ENCODE results near the gene ACMSD. TPM values are rescaled to one million over a fixed set of nuclear protein-coding genes. Genes with fewer than 3 reads are reported as not detected.
"Not testable (repeated sequence)": the region's sequence is repeated elsewhere in the genome, so short reads cannot be mapped to it uniquely, and the experiment has no call there.

Gene ACMSD
- total RNA-seq, 4 donors from 2014 or later = 0.29 TPM; not detected in 3

DNA sequence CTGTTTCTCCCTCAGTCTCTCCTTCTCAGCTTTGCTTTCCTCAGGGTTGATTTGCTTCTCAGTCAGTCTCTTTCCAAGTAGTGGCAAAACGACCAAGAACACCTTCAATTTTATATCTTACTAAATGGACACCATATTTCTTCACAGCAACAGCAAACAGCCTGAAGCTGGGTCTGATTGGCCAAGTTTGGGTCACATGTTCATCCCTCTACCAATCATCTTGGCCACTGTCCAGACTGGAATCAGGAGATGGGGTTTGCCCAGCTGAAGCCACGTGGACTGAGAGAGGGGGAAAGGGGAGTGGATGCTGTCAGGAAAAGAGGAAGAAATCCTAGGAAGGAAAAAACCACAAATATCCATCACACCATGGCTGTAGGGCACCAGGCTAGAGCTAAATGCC, 42.0 kb upstream of the ACMSD start:
- no peaks in the 10 kb centered on the region for H3K9me3 ChIP-seq
- no peaks in the 10 kb centered on the region for H3K4me1 ChIP-seq
- no peak overlapping the region for H3K4me3 ChIP-seq
- in situ Hi-C loops (cut with MboI; ENCODE audit: low sequenced_read_pairs in 4 of 4) (no loop called here), intact Hi-C loops (cut with DNase I; ENCODE audit: low total_unique reads) (no loop called here)
- no peaks in the 10 kb centered on the region for H3K36me3 ChIP-seq
- TF ChIP-seq, protein P1, sequence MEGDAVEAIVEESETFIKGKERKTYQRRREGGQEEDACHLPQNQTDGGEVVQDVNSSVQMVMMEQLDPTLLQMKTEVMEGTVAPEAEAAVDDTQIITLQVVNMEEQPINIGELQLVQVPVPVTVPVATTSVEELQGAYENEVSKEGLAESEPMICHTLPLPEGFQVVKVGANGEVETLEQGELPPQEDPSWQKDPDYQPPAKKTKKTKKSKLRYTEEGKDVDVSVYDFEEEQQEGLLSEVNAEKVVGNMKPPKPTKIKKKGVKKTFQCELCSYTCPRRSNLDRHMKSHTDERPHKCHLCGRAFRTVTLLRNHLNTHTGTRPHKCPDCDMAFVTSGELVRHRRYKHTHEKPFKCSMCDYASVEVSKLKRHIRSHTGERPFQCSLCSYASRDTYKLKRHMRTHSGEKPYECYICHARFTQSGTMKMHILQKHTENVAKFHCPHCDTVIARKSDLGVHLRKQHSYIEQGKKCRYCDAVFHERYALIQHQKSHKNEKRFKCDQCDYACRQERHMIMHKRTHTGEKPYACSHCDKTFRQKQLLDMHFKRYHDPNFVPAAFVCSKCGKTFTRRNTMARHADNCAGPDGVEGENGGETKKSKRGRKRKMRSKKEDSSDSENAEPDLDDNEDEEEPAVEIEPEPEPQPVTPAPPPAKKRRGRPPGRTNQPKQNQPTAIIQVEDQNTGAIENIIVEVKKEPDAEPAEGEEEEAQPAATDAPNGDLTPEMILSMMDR (IDR thresholded peaks at IDR 0.05 in 4 of 5, conservative IDR thresholded peaks at IDR 0.05 in 1 of 5) = no peak
- TF ChIP-seq POLR2A (IDR thresholded peaks at IDR 0.05) = no peak
- H3K27me3 ChIP-seq = no peaks in the 10 kb centered on the region
- ATAC-seq (no peak), DNase-seq (no peak)
- H3K27ac ChIP-seq = no peak overlapping the region

DNA sequence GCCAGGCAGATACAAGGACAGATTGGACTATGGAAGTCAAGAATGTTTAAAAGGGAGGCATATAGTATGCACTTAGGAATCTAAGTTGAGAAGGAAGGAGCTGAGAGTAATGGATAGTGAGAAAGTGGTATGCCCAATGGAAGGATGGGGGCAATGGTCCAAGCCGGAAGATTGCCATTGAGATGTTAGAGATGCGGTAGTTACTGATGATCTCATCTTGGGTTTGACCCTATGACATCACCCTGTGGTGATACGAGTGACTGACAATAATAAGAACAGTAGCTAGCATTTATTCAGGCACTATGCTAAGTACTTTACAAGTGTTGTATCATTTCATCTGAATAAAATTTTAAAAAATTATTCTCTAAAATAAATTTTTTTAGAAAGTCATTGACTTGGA, 38.5 kb upstream of the ACMSD start:
- Histone ChIP-seq H3K36me3 (no peaks in the 10 kb centered on the region), H3K27me3 (no peaks in the 10 kb centered on the region), H3K27ac (no peak overlapping the region), H3K4me3 (no peak overlapping the region), H3K9me3 (no peaks in the 10 kb centered on the region), H3K4me1 (no peaks in the 10 kb centered on the region)
- intact Hi-C loops (cut with DNase I; ENCODE audit: low total_unique reads) (no loop called here), in situ Hi-C loops (cut with MboI; ENCODE audit: low sequenced_read_pairs in 4 of 4) (no loop called here)
- TF ChIP-seq, protein P1 (IDR thresholded peaks at IDR 0.05 in 4 of 5, conservative IDR thresholded peaks at IDR 0.05 in 1 of 5) = no peak
- no peak for TF ChIP-seq POLR2A (IDR thresholded peaks at IDR 0.05)
- ATAC-seq (no peak), DNase-seq (no peak)

GRCh38 chr2:134800341-134800740, 38.1 kb upstream of the ACMSD start:
- no peak overlapping the region for H3K4me3 ChIP-seq
- ATAC-seq (no peak), DNase-seq (no peak)
- no peaks in the 10 kb centered on the region for H3K9me3 ChIP-seq
- in situ Hi-C loops (cut with MboI; ENCODE audit: low sequenced_read_pairs in 4 of 4) (no loop called here), intact Hi-C loops (cut with DNase I; ENCODE audit: low total_unique reads) (no loop called here)
- TF ChIP-seq POLR2A (IDR thresholded peaks at IDR 0.05) = no peak
- TF ChIP-seq, protein P1 (IDR thresholded peaks at IDR 0.05 in 4 of 5, conservative IDR thresholded peaks at IDR 0.05 in 1 of 5) = no peak
- H3K27me3 ChIP-seq = no peaks in the 10 kb centered on the region
- H3K27ac ChIP-seq = no peak overlapping the region
- H3K4me1 ChIP-seq = no peaks in the 10 kb centered on the region
- no peaks in the 10 kb centered on the region for H3K36me3 ChIP-seq

DNA sequence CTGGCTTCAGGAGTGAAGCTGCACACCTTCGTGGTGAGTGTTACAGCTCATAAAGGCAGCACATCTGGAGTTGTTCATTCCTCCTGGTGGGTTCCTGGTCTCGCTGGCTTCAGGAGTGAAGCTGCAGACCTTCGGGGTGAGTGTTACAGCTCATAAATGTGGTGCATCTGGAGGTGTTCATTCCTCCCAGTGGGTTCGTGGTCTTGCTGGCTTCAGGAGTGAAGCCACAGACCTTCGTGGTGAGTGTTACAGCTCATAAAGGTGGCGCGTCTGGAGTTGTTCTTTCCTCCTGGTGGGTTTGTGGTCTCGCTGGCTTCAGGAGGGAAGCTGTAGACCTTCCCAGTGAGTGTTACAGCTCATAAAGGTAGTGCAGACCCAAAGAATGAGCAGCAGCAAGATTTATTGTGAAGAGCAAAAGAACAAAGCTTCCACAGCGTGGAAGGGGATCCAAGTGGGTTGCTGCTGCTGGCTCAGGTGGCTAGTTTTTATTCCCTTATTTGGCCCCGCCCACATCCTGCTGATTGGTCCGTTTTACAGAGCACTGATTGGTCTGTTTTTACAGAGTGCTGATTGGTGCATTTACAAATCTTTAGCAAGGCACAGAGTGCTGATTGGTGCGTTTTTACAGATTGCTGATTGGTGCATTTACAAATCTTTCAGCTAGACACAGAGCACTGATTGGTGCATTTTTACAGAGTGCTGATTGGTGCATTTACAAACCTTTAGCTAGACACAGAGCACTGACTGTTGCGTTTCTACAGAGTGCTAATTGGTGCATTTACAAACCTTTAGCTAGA, 34.6 kb upstream of the ACMSD start:
- ATAC-seq = not testable (repeated sequence)

DNA sequence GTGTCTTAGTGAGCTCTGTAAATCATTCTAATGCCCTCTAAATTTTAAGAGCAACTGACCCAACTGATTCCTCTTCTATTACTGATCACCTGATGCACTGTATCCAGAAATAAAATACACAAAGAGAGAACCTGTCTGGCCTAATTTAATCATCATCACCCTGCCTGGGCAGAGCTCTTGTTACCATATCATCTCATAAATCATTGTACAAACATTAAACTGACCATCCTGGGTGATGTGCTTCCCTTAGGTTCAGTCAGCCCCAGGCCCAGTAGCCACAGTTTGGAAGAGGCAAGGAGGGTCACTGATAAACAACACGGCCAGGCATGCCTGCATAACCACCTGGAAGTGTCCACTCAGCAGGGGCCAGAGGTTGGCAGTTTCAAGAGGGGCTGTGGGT, 22.7 kb upstream of the ACMSD start:
- in situ Hi-C loops (cut with MboI; ENCODE audit: low sequenced_read_pairs in 4 of 4) = no loop called here
- Histone ChIP-seq H3K4me3 (no peak overlapping the region), H3K9me3 (no peaks in the 10 kb centered on the region)

More for the DNA sequence above, 34.6 kb upstream of the ACMSD start:
- in situ Hi-C loops (cut with MboI; ENCODE audit: low sequenced_read_pairs in 4 of 4); DNase-seq; H3K4me3 ChIP-seq; H3K4me1 ChIP-seq; H3K36me3 ChIP-seq; H3K27me3 ChIP-seq; intact Hi-C loops (cut with DNase I; ENCODE audit: low total_unique reads); H3K27ac ChIP-seq; H3K9me3 ChIP-seq: not testable (repeated sequence)

More for the DNA sequence above, 22.7 kb upstream of the ACMSD start:
- no peak overlapping the region for H3K27ac ChIP-seq
- H3K27me3 ChIP-seq = no peaks in the 10 kb centered on the region
- no peaks in the 10 kb centered on the region for H3K4me1 ChIP-seq
- DNase-seq = no peak
- intact Hi-C loops (cut with DNase I; ENCODE audit: low total_unique reads) = no loop called here
- H3K36me3 ChIP-seq = no peaks in the 10 kb centered on the region
- no peak for TF ChIP-seq POLR2A (IDR thresholded peaks at IDR 0.05)
- TF ChIP-seq, protein P1 (IDR thresholded peaks at IDR 0.05 in 4 of 5, conservative IDR thresholded peaks at IDR 0.05 in 1 of 5) = no peak
- ATAC-seq = no peak

Data from gastrocnemius medialis (tissue), 4 donors.